Ishikawa (cell line): Measurements from ENCODE around the gene ABCC3.

Source experiments
- CEBPB ChIP-seq: IDR thresholded peaks from 2 replicates; pipeline ENCODE4 v1.6.1; 2012
- CREB1 ChIP-seq: IDR thresholded peaks from 2 replicates; pipeline ENCODE4 v1.6.1; 2012; ENCODE audit warnings: low read depth
- EGR1 ChIP-seq: IDR thresholded peaks from 2 replicates; pipeline ENCODE4 v1.6.1; 2012
- EP300 ChIP-seq: IDR thresholded peaks from 2 replicates; pipeline ENCODE4 v1.6.1; 2012; ENCODE audit warnings: borderline replicate concordance
- FOXM1 ChIP-seq: IDR thresholded peaks from 2 replicates; pipeline ENCODE4 v1.6.1; 2012; ENCODE audit warnings: low read depth, borderline replicate concordance
- NFIC ChIP-seq: IDR thresholded peaks from 2 replicates; pipeline ENCODE4 v1.6.1; 2012
- RAD21 ChIP-seq: IDR thresholded peaks from 2 replicates; pipeline ENCODE4 v1.6.1; 2012; ENCODE audit warnings: low read depth
- TAF1 ChIP-seq: IDR thresholded peaks from 2 replicates; pipeline ENCODE4 v1.6.1; 2012; ENCODE audit warnings: low read depth, mild to moderate bottlenecking
- TCF12 ChIP-seq: IDR thresholded peaks from 2 replicates; pipeline ENCODE4 v1.6.1; 2012; ENCODE audit warnings: low read depth
- TEAD4 ChIP-seq: IDR thresholded peaks from 2 replicates; pipeline ENCODE4 v1.6.1; 2012
- USF1 ChIP-seq: IDR thresholded peaks from 2 replicates; pipeline ENCODE4 v1.6.1; 2012
- YY1 ChIP-seq: IDR thresholded peaks from 2 replicates; pipeline ENCODE4 v1.6.1; 2012; ENCODE audit warnings: low read depth
- ZBTB7A ChIP-seq: IDR thresholded peaks from 2 replicates; pipeline ENCODE4 v1.6.1; 2012; ENCODE audit warnings: low read depth
- TF ChIP-seq, protein P1 (sequence below): IDR thresholded peaks from 2 replicates; pipeline ENCODE4 v1.6.1; 2012
- TF ChIP-seq, protein P2 (sequence below): IDR thresholded peaks from 2 replicates; pipeline ENCODE4 v1.6.1; 2012; ENCODE audit warnings: low read depth, mild to moderate bottlenecking

The ABCC3 gene

GRCh38 chr17:50682938-50683337, 48.3 kb downstream of the ABCC3 start:
- TF ChIP-seq, protein P1, sequence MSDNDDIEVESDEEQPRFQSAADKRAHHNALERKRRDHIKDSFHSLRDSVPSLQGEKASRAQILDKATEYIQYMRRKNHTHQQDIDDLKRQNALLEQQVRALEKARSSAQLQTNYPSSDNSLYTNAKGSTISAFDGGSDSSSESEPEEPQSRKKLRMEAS: no peak
- TF ChIP-seq TCF12 (no peak), TEAD4 (no peak), RAD21 (no peak), NFIC (no peak), EGR1 (no peak), EP300 (no peak), TAF1 (no peak), USF1 (no peak), YY1 (no peak), CEBPB (no peak), ZBTB7A (no peak)
- TF ChIP-seq, protein P2, sequence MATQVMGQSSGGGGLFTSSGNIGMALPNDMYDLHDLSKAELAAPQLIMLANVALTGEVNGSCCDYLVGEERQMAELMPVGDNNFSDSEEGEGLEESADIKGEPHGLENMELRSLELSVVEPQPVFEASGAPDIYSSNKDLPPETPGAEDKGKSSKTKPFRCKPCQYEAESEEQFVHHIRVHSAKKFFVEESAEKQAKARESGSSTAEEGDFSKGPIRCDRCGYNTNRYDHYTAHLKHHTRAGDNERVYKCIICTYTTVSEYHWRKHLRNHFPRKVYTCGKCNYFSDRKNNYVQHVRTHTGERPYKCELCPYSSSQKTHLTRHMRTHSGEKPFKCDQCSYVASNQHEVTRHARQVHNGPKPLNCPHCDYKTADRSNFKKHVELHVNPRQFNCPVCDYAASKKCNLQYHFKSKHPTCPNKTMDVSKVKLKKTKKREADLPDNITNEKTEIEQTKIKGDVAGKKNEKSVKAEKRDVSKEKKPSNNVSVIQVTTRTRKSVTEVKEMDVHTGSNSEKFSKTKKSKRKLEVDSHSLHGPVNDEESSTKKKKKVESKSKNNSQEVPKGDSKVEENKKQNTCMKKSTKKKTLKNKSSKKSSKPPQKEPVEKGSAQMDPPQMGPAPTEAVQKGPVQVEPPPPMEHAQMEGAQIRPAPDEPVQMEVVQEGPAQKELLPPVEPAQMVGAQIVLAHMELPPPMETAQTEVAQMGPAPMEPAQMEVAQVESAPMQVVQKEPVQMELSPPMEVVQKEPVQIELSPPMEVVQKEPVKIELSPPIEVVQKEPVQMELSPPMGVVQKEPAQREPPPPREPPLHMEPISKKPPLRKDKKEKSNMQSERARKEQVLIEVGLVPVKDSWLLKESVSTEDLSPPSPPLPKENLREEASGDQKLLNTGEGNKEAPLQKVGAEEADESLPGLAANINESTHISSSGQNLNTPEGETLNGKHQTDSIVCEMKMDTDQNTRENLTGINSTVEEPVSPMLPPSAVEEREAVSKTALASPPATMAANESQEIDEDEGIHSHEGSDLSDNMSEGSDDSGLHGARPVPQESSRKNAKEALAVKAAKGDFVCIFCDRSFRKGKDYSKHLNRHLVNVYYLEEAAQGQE: no peak

- TF ChIP-seq CEBPB (no peak), TEAD4 (no peak), CREB1 (no peak)
These were observed 49.0 kb downstream of the ABCC3 start for GRCh38 chr17:50683434-50684287.

GRCh38 chr17:50684288-50684611, 49.6 kb downstream of the ABCC3 start:
- no peak for TF ChIP-seq CEBPB
- TF ChIP-seq TEAD4: no peak

- TF ChIP-seq TAF1 (no peak), TCF12 (peak; percentile 40; the same call in 1 of the 2 replicates)
These were observed 50.1 kb downstream of the ABCC3 start for GRCh38 chr17:50684612-50685333.

GRCh38 chr17:50685334-50685665, 50.6 kb downstream of the ABCC3 start:
- TF ChIP-seq, protein P1: no peak
- TF ChIP-seq RAD21 (no peak), EGR1 (no peak), TEAD4 (no peak), NFIC (no peak)
- TF ChIP-seq, protein P2: no peak

DNA sequence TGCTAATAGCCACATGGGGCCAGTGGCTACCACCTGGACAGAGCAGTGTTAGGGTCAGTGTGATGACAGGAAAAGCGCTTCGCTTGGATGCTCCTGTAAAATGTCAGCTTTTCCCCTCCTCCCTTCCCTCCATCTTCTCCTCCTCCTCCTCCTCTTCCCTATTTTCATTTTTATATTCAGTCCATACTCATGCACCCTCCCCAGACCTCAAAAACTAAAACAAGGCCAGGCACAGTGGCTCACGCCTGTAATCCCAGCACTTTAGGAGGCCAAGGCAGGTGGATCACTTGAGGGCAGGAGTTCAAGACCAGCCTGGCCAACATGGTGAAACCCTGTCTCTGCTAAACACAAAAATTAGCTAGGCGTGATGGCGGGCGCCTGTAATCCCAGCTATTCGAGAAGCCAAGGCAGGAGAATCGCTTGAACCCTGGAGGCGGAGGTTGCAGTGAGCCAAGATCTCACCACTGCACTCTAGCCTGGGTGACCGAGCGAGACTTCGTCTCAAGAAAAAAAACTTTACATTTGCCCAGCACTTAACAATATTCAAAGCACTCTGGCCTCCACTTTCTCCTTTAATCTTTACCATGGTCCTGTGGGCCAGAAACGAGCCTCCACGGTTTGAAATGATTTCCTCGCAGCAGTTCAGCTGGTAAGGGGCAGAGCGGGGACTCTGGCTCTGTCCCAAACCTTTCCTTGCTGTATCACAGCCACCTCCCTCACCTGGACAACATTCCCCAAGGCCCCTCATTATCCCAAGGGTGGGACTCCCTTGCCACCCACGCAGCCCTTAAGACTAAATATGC, 51.2 kb downstream of the ABCC3 start:
- TF ChIP-seq TAF1 (no peak), EGR1 (peak; percentile 94)

DNA sequence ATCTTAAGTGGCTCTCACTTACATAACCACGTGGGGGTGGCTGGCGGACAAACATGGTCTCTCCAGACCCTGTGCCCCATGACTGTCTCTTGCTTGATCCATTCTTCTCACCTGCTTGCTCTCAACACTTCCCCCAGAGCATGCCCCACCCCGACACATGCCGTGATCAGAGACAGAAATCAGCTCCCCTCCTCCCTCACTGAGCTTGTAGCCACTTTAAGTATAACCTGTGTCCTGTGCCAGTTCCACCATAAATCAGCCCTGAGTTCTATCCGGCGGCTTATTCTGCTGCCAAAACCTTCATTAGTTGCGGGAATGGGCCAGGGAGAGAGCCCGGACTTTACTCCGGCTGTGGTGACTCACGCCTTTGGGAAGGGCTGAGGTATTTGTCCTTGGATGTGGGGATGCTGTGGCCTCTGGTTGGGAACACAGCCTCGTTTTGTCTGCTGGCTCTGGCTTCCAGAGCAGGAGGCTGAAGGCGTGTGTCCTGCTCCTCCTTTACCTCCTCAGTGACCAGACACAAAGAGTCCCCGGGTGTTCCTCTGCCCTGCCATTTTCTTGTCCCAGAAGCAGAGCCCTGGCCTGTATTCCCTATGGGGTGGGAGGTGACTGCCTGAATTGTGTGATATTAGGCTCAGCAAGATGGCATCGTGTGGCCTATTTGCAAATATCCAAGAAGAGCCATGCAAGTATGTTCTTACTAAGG, 52.0 kb downstream of the ABCC3 start:
- TF ChIP-seq ZBTB7A (no peak), CEBPB (no peak; the same call in 1 of the 2 replicates), CREB1 (no peak), FOXM1 (peak; percentile 63; the same call in 1 of the 2 replicates), USF1 (0 out of 2 replicates have a peak, but pooled peaks have one; percentile 15), TAF1 (no peak), EGR1 (no peak), RAD21 (0 out of 2 replicates have a peak, but pooled peaks have one; percentile 4), TEAD4 (peak; percentile 61), YY1 (no peak), EP300 (peak; percentile 86), TCF12 (peak; percentile 84), NFIC (peak; percentile 88)
- TF ChIP-seq, protein P2: no peak
- TF ChIP-seq, protein P1: peak; percentile 54; the same call in 1 of the 2 replicates
